ENCODE data around the gene EML1. TPM values are rescaled to one million over a fixed set of nuclear protein-coding genes. Genes with fewer than 3 reads are reported as not detected.
"Not testable (repeated sequence)": the region's sequence is repeated elsewhere in the genome, so short reads cannot be mapped to it uniquely, and the experiment has no call there.

Gene EML1
- total RNA-seq, 5 donors from 2014 or later (not counting 1 experiment from before 2014, with no cell fraction given): 0.53 to 1.4 (median 0.60) TPM; not detected in 2

GRCh38 chr14:99760817-99761216 is 32.4 kb upstream of the EML1 start:
- H3K9me3 Mint-ChIP-seq: no peaks in the 10 kb centered on the region
- CTCF ChIA-PET: no interaction called here
- 72% methylated on average over 4 of the region's 5 CpGs for WGBS (ENCODE audit: insufficient coverage)

GRCh38 chr14:99762911-99763310 is 30.3 kb upstream of the EML1 start:
- H3K4me1 Mint-ChIP-seq; H3K27ac Mint-ChIP-seq; H3K36me3 ChIP-seq (ENCODE audit: control insufficient read depth in 2 of 2, extremely low read depth in 1 of 2, insufficient read depth in 1 of 2, low read length in 1 of 2); DNase-seq; POLR2A ChIA-PET; H3K4me1 ChIP-seq (ENCODE audit: control insufficient read depth in 1 of 2, extremely low read depth in 1 of 2, insufficient read depth in 2 of 2, low read length in 2 of 2); ATAC-seq (replicated peaks in 1 of 4); H3K27ac ChIP-seq (ENCODE audit: low read length); CTCF ChIA-PET; H3K4me3 Mint-ChIP-seq; H3K36me3 Mint-ChIP-seq; H3K9me3 Mint-ChIP-seq; H3K9me3 ChIP-seq; H3K4me3 ChIP-seq (ENCODE audit: control insufficient read depth in 1 of 2, extremely low read depth in 1 of 2, low read length in 1 of 2): not testable (repeated sequence)
- H3K27me3 Mint-ChIP-seq: peaks cover 5 to 11% of the 10 kb centered on the region in 2 donors
- WGBS (ENCODE audit: insufficient coverage): no CpG with 5 or more reads among the region's 4 CpGs
- H3K27me3 ChIP-seq (replicated peaks in 1 of 2; ENCODE audit: control insufficient read depth in 2 of 2, extremely low read depth in 1 of 2, insufficient read depth in 2 of 2, low read length in 1 of 2): peaks cover 0 to 26% of the 10 kb centered on the region in 2 experiments

More at GRCh38 chr14:99760817-99761216, 32.4 kb upstream of the EML1 start:
- Histone ChIP-seq H3K4me1 (ENCODE audit: control insufficient read depth in 1 of 2, extremely low read depth in 1 of 2, insufficient read depth in 2 of 2, low read length in 2 of 2) (no peaks in the 10 kb centered on the region), H3K27me3 (replicated peaks in 1 of 2; ENCODE audit: control insufficient read depth in 2 of 2, extremely low read depth in 1 of 2, insufficient read depth in 2 of 2, low read length in 1 of 2) (peaks cover 0 to 33% of the 10 kb centered on the region in 2 experiments), H3K9me3 (no peaks in the 10 kb centered on the region), H3K27ac (ENCODE audit: low read length) (no peak overlapping the region), H3K4me3 (ENCODE audit: control insufficient read depth in 1 of 2, extremely low read depth in 1 of 2, low read length in 1 of 2) (no peak overlapping the region), H3K36me3 (ENCODE audit: control insufficient read depth in 2 of 2, extremely low read depth in 1 of 2, insufficient read depth in 1 of 2, low read length in 1 of 2) (no peaks in the 10 kb centered on the region)
- ATAC-seq (replicated peaks in 1 of 4) (no peak), DNase-seq (no peak)
- POLR2A ChIA-PET: no interaction called here
- Mint-ChIP-seq H3K4me3 (no peak overlapping the region), H3K27me3 (peaks cover 13 to 20% of the 10 kb centered on the region in 2 donors), H3K4me1 (no peaks in the 10 kb centered on the region), H3K27ac (no peak overlapping the region), H3K36me3 (no peaks in the 10 kb centered on the region)

GRCh38 chr14:99763527-99764221 is 29.5 kb upstream of the EML1 start:
- H3K4me1 ChIP-seq (ENCODE audit: control insufficient read depth in 1 of 2, extremely low read depth in 1 of 2, insufficient read depth in 2 of 2, low read length in 2 of 2): no peaks in the 10 kb centered on the region
- 77% methylated on average over 4 of the region's 13 CpGs for WGBS (ENCODE audit: insufficient coverage)
- no peak overlapping the region for H3K27ac ChIP-seq (ENCODE audit: low read length)
- ChIA-PET CTCF (no interaction called here), POLR2A (no interaction called here)
- H3K27me3 Mint-ChIP-seq: peaks cover 10 to 16% of the 10 kb centered on the region in 2 donors
- no peak overlapping the region for H3K4me3 ChIP-seq (ENCODE audit: control insufficient read depth in 1 of 2, extremely low read depth in 1 of 2, low read length in 1 of 2)
- no peak for DNase-seq
- no peak for ATAC-seq (replicated peaks in 1 of 4)
- no peaks in the 10 kb centered on the region for H3K4me1 Mint-ChIP-seq
- H3K36me3 ChIP-seq (ENCODE audit: control insufficient read depth in 2 of 2, extremely low read depth in 1 of 2, insufficient read depth in 1 of 2, low read length in 1 of 2): no peaks in the 10 kb centered on the region
- H3K27ac Mint-ChIP-seq: no peak overlapping the region
- H3K4me3 Mint-ChIP-seq: no peak overlapping the region
- no peaks in the 10 kb centered on the region for H3K36me3 Mint-ChIP-seq
- H3K9me3 ChIP-seq: no peaks in the 10 kb centered on the region
- no peaks in the 10 kb centered on the region for H3K9me3 Mint-ChIP-seq
- H3K27me3 ChIP-seq (replicated peaks in 1 of 2; ENCODE audit: control insufficient read depth in 2 of 2, extremely low read depth in 1 of 2, insufficient read depth in 2 of 2, low read length in 1 of 2): peaks cover 0 to 25% of the 10 kb centered on the region in 2 experiments

- Histone ChIP-seq H3K4me1 (ENCODE audit: control insufficient read depth in 1 of 2, extremely low read depth in 1 of 2, insufficient read depth in 2 of 2, low read length in 2 of 2) (no peaks in the 10 kb centered on the region), H3K36me3 (ENCODE audit: control insufficient read depth in 2 of 2, extremely low read depth in 1 of 2, insufficient read depth in 1 of 2, low read length in 1 of 2) (no peaks in the 10 kb centered on the region), H3K27me3 (replicated peaks in 1 of 2; ENCODE audit: control insufficient read depth in 2 of 2, extremely low read depth in 1 of 2, insufficient read depth in 2 of 2, low read length in 1 of 2) (peaks cover 0 to 19% of the 10 kb centered on the region in 2 experiments), H3K9me3 (no peaks in the 10 kb centered on the region), H3K27ac (ENCODE audit: low read length) (no peak overlapping the region), H3K4me3 (ENCODE audit: control insufficient read depth in 1 of 2, extremely low read depth in 1 of 2, low read length in 1 of 2) (no peak overlapping the region)
- H3K4me1 Mint-ChIP-seq: no peaks in the 10 kb centered on the region
- DNase-seq (no peak), ATAC-seq (replicated peaks in 1 of 4) (no peak)
- H3K9me3 Mint-ChIP-seq: no peaks in the 10 kb centered on the region
- H3K36me3 Mint-ChIP-seq: no peaks in the 10 kb centered on the region
- peaks cover 10 to 12% of the 10 kb centered on the region in 2 donors for H3K27me3 Mint-ChIP-seq
- no peak overlapping the region for H3K4me3 Mint-ChIP-seq
- ChIA-PET CTCF (no interaction called here), POLR2A (no interaction called here)
- WGBS (ENCODE audit: insufficient coverage): 83% methylated on average over 10 of the region's 11 CpGs
- no peak overlapping the region for H3K27ac Mint-ChIP-seq
Measured at GRCh38 chr14:99764222-99764706, 28.9 kb upstream of the EML1 start.

GRCh38 chr14:99768381-99768780 is 24.8 kb upstream of the EML1 start:
- WGBS (ENCODE audit: insufficient coverage): 87% methylated on average over 6 of the region's 6 CpGs
- no peak overlapping the region for H3K27ac Mint-ChIP-seq
- ATAC-seq (replicated peaks in 1 of 4): no peak
- H3K36me3 Mint-ChIP-seq: no peaks in the 10 kb centered on the region
- no peaks in the 10 kb centered on the region for H3K9me3 Mint-ChIP-seq
- Histone ChIP-seq H3K27me3 (replicated peaks in 1 of 2; ENCODE audit: control insufficient read depth in 2 of 2, extremely low read depth in 1 of 2, insufficient read depth in 2 of 2, low read length in 1 of 2) (peaks cover 0 to 18% of the 10 kb centered on the region in 2 experiments), H3K4me1 (ENCODE audit: control insufficient read depth in 1 of 2, extremely low read depth in 1 of 2, insufficient read depth in 2 of 2, low read length in 2 of 2) (no peaks in the 10 kb centered on the region), H3K4me3 (ENCODE audit: control insufficient read depth in 1 of 2, extremely low read depth in 1 of 2, low read length in 1 of 2) (no peak overlapping the region), H3K9me3 (no peaks in the 10 kb centered on the region), H3K27ac (ENCODE audit: low read length) (no peak overlapping the region), H3K36me3 (ENCODE audit: control insufficient read depth in 2 of 2, extremely low read depth in 1 of 2, insufficient read depth in 1 of 2, low read length in 1 of 2) (no peaks in the 10 kb centered on the region)
- POLR2A ChIA-PET: interaction anchor here in 1 of 2 donors (0.5 kb wide), 1 partner anchor 477 kb away, joined by 3 read pairs; no protein-coding TSS in a partner anchor
- CTCF ChIA-PET: no interaction called here
- no peak overlapping the region for H3K4me3 Mint-ChIP-seq
- no peaks in the 10 kb centered on the region for H3K4me1 Mint-ChIP-seq
- DNase-seq: no peak
- H3K27me3 Mint-ChIP-seq: peaks cover 16 to 17% of the 10 kb centered on the region in 2 donors

GRCh38 chr14:99769123-99769522 is 24.1 kb upstream of the EML1 start:
- ChIA-PET CTCF (no interaction called here), POLR2A (interaction anchor here in 1 of 2 donors (0.5 kb wide), 1 partner anchor 477 kb away, joined by 3 read pairs; no protein-coding TSS in a partner anchor)
- Mint-ChIP-seq H3K4me1 (no peaks in the 10 kb centered on the region), H3K36me3 (no peaks in the 10 kb centered on the region), H3K9me3 (no peaks in the 10 kb centered on the region), H3K4me3 (no peak overlapping the region), H3K27ac (no peak overlapping the region), H3K27me3 (peaks cover 16 to 17% of the 10 kb centered on the region in 2 donors)
- Histone ChIP-seq H3K9me3 (no peaks in the 10 kb centered on the region), H3K4me1 (ENCODE audit: control insufficient read depth in 1 of 2, extremely low read depth in 1 of 2, insufficient read depth in 2 of 2, low read length in 2 of 2) (no peaks in the 10 kb centered on the region), H3K27ac (ENCODE audit: low read length) (no peak overlapping the region), H3K36me3 (ENCODE audit: control insufficient read depth in 2 of 2, extremely low read depth in 1 of 2, insufficient read depth in 1 of 2, low read length in 1 of 2) (no peaks in the 10 kb centered on the region), H3K4me3 (ENCODE audit: control insufficient read depth in 1 of 2, extremely low read depth in 1 of 2, low read length in 1 of 2) (no peak overlapping the region), H3K27me3 (replicated peaks in 1 of 2; ENCODE audit: control insufficient read depth in 2 of 2, extremely low read depth in 1 of 2, insufficient read depth in 2 of 2, low read length in 1 of 2) (peaks cover 0 to 21% of the 10 kb centered on the region in 2 experiments)
- no peak for DNase-seq
- ATAC-seq (replicated peaks in 1 of 4): no peak
- 83% methylated on average over 5 of the region's 6 CpGs for WGBS (ENCODE audit: insufficient coverage)
